KOPT-K1 (cell line): Measurements from ENCODE around the gene SCEL.
"Not testable (repeated sequence)": the region's sequence is repeated elsewhere in the genome, so short reads cannot be mapped to it uniquely, and the experiment has no call there.

Experiments
- H3K27ac ChIP-seq: fragments of 200-600 bp; sonication (generic); 2 replicates; pipeline ENCODE4 v1.5.1; 2016; ENCODE audit warnings: antibody characterized with exemption, mild to moderate bottlenecking, low read depth, low read length; ENCODE audit not compliant: poor library complexity, severe bottlenecking
- H3K36me3 ChIP-seq: fragments of 200-600 bp; sonication (generic); 2 replicates; pipeline ENCODE4 v1.5.1; 2017; ENCODE audit warnings: antibody characterized with exemption, mild to moderate bottlenecking, low read length, moderate library complexity; ENCODE audit not compliant: insufficient read depth
- H3K9me3 ChIP-seq: fragments of 200-600 bp; sonication (generic); 2 replicates; pipeline ENCODE4 v1.5.1; 2017; ENCODE audit warnings: antibody characterized with exemption, low read length, mild to moderate bottlenecking; ENCODE audit not compliant: insufficient read depth, poor library complexity, severe bottlenecking

Gene SCEL

GRCh38 chr13:77628170-77628569, 92.7 kb downstream of the SCEL start:
- Histone ChIP-seq H3K9me3 (no peaks in the 10 kb centered on the region), H3K36me3 (no peaks in the 10 kb centered on the region), H3K27ac (no peak overlapping the region)

- Histone ChIP-seq H3K36me3 (no peaks in the 10 kb centered on the region), H3K27ac (no peak overlapping the region), H3K9me3 (no peaks in the 10 kb centered on the region)
Observed at GRCh38 chr13:77637588-77637987, 102.1 kb downstream of the SCEL start.

GRCh38 chr13:77650409-77650808, 114.9 kb downstream of the SCEL start:
- H3K36me3 ChIP-seq = no peaks in the 10 kb centered on the region
- H3K9me3 ChIP-seq = no peaks in the 10 kb centered on the region
- H3K27ac ChIP-seq = no peak overlapping the region

GRCh38 chr13:77653301-77653700, 117.8 kb downstream of the SCEL start:
- Histone ChIP-seq H3K27ac (no peak overlapping the region), H3K9me3 (no peaks in the 10 kb centered on the region), H3K36me3 (no peaks in the 10 kb centered on the region)

GRCh38 chr13:77660016-77660415, 124.5 kb downstream of the SCEL start:
- H3K36me3 ChIP-seq, H3K27ac ChIP-seq, H3K9me3 ChIP-seq: not testable (repeated sequence)

- Histone ChIP-seq H3K9me3 (peaks cover 4% of the 10 kb centered on the region), H3K27ac (no peak overlapping the region), H3K36me3 (no peaks in the 10 kb centered on the region)
Observed at GRCh38 chr13:77660841-77661250, 125.3 kb downstream of the SCEL start.

GRCh38 chr13:77662301-77662700, 126.8 kb downstream of the SCEL start:
- not testable (repeated sequence) for H3K36me3 ChIP-seq, H3K9me3 ChIP-seq, H3K27ac ChIP-seq

- not testable (repeated sequence) for H3K9me3 ChIP-seq, H3K27ac ChIP-seq, H3K36me3 ChIP-seq
Observed at GRCh38 chr13:77662831-77663230, 127.3 kb downstream of the SCEL start.

- no peaks in the 10 kb centered on the region for H3K36me3 ChIP-seq
- no peak overlapping the region for H3K27ac ChIP-seq
- no peaks in the 10 kb centered on the region for H3K9me3 ChIP-seq
Observed at GRCh38 chr13:77674852-77675251, 139.3 kb downstream of the SCEL start.

- H3K36me3 ChIP-seq = no peaks in the 10 kb centered on the region
- no peaks in the 10 kb centered on the region for H3K9me3 ChIP-seq
- H3K27ac ChIP-seq = no peak overlapping the region
Observed at GRCh38 chr13:77678691-77679235, 143.3 kb downstream of the SCEL start.

GRCh38 chr13:77687799-77688198, 152.3 kb downstream of the SCEL start:
- Histone ChIP-seq H3K27ac (no peak overlapping the region), H3K36me3 (no peaks in the 10 kb centered on the region), H3K9me3 (peaks cover 5% of the 10 kb centered on the region)

- no peaks in the 10 kb centered on the region for H3K9me3 ChIP-seq
- H3K27ac ChIP-seq = no peak overlapping the region
- H3K36me3 ChIP-seq = no peaks in the 10 kb centered on the region
Observed at GRCh38 chr13:77691871-77692270, 156.4 kb downstream of the SCEL start.

GRCh38 chr13:77692746-77693448, 157.4 kb downstream of the SCEL start:
- Histone ChIP-seq H3K36me3 (no peaks in the 10 kb centered on the region), H3K9me3 (no peaks in the 10 kb centered on the region), H3K27ac (no peak overlapping the region)

GRCh38 chr13:77693449-77693940, 158.0 kb downstream of the SCEL start:
- no peak overlapping the region for H3K27ac ChIP-seq

More at GRCh38 chr13:77693449-77693940, 158.0 kb downstream of the SCEL start:
- H3K9me3 ChIP-seq = no peaks in the 10 kb centered on the region
- no peaks in the 10 kb centered on the region for H3K36me3 ChIP-seq
